Measurements from ENCODE around the gene ORM1.

DNA sequence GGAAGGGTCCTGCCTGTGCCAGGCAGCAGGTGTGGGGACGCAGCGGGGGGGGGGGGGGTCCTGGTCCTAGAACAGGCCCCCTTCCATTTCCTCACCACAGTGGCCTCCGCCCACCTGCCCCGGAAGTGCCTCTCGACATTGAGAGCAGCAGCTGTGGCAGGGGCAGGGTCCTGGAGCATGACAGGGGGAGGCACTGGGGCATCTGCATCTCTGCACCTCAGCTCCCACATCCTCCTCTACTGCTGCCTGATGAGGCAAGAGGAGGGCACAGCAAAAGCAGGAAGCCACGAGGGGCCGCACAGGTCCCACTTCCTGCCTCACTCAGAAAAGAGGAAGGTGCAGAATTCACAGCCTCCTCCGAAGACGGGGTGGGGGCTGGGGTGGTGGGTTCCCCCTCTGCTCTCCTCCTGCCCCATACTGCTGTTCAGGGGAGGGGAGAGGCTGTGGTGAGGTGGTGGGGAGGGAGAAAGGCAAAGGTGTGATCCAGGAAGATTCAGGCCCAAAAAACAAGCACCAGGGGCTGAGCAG lies 50.1 kb downstream of the ORM1 start:
- no peak for TF ChIP-seq ARNT (IDR thresholded peaks at IDR 0.05)
- TF ChIP-seq L3MBTL2 (conservative IDR thresholded peaks at IDR 0.05): no peak
- TF ChIP-seq SP1 (IDR thresholded peaks at IDR 0.05): no peak

All from HEK293T (cell line).